HG02642 (cell line): ENCODE measurements around the gene RAB5A.
"Not testable (repeated sequence)": the region's sequence is repeated elsewhere in the genome, so short reads cannot be mapped to it uniquely, and the experiment has no call there.

ENCODE experiments used
- ATAC-seq: cut with Tn5 transposase; IDR thresholded peaks from one replicate; pipeline ENCODE4 v1.9.1; 2021; ENCODE audit warnings: mild to moderate bottlenecking; ENCODE audit not compliant: unreplicated experiment, poor library complexity

RAB5A gene

GRCh38 chr3:19947549-19948225 lies 790 bp downstream of the RAB5A start:
- ATAC-seq, result peak; percentile 23

DNA sequence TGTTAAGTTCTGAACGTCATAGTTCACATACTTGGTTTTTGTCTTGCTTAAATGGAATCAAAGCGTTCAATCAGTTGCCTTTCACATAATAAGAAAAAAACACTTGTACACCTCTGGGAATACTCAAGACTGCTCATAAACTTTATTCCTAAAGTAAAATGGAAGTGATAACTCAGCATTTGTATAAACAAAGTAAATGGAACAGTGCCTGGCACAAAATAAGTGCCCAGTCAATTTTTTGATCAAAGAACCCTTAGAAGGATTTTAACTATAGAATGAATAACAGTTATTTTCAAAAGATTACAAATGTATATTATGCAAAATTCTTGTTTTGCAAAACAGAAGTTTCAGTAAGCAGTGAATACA lies 1.3 kb downstream of the RAB5A start:
- no peak for ATAC-seq

- ATAC-seq, result no peak
These were observed 3.4 kb downstream of the RAB5A start for GRCh38 chr3:19950316-19950715.

GRCh38 chr3:19954676-19955075 lies 7.8 kb downstream of the RAB5A start:
- no peak for ATAC-seq

GRCh38 chr3:19957354-19957753 lies 10.5 kb downstream of the RAB5A start:
- not testable (repeated sequence) for ATAC-seq

GRCh38 chr3:19959505-19959904 lies 12.6 kb downstream of the RAB5A start:
- ATAC-seq, result no peak

- ATAC-seq, result no peak
These were observed 13.8 kb downstream of the RAB5A start for GRCh38 chr3:19960696-19961095.

- ATAC-seq, result no peak
These were observed 15.1 kb downstream of the RAB5A start for GRCh38 chr3:19961960-19962359.

DNA sequence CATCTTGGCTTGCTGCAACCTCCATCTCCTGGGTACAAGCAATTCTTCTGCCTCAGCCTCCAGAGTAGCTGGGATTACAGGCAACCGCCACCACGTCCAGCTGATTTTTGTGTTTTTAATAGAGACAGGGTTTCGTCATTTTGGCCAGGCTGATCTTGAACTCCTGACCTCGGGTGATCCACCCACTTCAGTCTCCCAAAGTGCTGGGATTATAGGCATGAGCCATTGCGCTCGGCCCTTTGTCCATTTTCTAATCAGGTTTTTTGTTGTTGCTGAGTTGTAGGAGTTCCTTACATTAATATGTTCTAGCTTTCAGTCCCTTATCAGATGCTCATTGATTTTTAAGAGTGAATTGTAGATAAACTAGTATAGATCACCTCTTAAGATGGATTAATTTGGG lies 20.3 kb downstream of the RAB5A start:
- no peak for ATAC-seq

GRCh38 chr3:19967812-19968211 lies 20.9 kb downstream of the RAB5A start:
- ATAC-seq, result no peak

DNA sequence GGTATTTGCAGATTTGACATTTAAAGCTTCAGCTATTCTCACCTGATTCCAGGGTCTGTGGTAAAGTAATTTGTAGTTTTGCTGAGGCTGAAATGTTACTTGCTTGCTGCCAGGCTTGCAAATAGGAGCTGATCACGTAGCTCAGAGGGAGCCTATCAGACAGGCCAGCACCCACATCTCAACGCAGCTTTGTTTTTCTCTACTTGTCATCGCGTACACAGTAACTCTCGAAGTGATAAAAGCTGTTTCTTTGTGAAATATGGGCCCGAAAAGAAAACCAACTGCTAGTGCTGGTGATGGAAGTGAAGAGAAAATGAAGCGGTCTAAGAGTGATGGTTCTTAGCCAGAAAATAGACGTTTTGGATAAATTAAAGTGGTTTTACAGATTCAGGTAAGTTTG lies 23.4 kb downstream of the RAB5A start:
- ATAC-seq, result no peak

- ATAC-seq, result no peak
These were observed 25.2 kb downstream of the RAB5A start for GRCh38 chr3:19972054-19972453.

DNA sequence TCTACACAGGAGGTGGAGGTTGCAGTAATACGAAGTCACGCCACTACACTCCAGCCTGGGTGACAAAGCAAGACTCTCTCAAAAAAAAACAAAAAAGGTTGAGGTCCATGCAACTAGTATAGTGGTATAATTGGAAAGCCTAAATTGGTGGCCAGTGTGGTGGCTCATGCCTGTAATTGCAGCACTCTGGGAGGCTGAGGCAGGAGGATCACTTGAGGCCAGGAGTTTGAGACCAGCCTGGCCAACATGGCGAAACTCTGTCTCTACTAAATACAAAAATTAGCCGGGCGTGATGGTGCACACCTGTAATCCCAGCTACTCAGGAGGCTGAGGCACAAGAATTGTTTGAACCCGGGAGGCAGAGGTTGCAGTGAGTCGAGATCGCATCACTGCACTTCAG lies 42.0 kb downstream of the RAB5A start:
- ATAC-seq, result not testable (repeated sequence)

DNA sequence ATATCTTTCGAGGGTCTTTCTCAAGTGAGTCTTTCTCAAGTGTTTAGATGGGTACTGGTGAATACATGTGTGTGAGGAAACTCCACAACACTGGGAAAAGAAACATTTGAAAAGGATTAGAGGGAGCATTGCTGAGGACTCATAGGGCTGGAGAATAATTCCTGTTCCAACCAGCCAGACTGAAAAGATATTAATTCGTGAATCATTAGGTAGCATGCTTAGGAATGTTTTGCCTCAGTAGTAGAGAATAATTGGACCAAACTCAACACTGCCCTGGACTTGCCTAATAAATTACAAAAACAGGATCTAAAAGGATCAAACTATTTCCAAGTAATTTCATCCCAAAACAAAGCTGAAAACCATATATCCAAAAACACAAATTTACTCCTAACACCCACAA lies 47.9 kb downstream of the RAB5A start:
- no peak for ATAC-seq

- no peak for ATAC-seq
These were observed 50.6 kb downstream of the RAB5A start for GRCh38 chr3:19997502-19997901.

DNA sequence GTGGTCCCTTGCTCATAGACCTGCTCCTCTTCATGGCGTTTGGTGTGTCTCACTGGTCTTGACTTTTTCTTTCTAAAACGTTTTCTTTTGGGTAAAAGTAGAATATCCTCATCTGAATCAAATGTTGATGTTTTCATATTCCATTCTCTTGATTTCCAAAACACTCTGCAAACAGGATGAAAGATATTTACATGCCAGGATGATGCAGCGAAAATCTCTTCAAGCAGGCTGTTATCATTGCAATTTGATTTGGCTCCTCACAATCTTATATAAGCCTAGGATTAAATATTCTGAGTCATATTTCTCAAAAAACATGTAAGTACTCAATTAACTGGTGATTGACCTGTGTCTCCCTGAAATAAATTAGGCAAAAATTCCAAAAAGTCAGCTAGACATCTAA lies 55.0 kb downstream of the RAB5A start:
- ATAC-seq, result no peak

DNA sequence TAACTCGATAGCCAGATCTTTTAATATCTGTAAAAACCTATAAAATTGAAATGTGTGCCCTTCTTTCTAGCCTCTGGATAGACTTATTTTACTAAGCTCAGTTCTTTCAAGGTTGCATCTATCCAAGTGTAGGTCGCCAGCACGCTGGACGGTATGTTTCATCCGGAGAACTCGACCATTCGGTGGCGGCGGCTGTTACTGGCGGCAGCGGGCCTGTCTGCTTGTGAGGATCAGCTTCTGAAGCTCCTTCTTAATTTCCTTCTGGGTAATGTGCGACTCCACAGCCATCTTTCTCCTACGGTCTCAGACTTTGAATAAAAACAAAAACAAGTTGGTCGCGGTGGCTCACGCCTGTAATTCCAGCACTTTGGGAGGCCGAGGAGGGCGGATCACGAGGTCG lies 61.1 kb downstream of the RAB5A start:
- no peak for ATAC-seq

- no peak for ATAC-seq
These were observed 61.7 kb downstream of the RAB5A start for GRCh38 chr3:20008646-20009045.

DNA sequence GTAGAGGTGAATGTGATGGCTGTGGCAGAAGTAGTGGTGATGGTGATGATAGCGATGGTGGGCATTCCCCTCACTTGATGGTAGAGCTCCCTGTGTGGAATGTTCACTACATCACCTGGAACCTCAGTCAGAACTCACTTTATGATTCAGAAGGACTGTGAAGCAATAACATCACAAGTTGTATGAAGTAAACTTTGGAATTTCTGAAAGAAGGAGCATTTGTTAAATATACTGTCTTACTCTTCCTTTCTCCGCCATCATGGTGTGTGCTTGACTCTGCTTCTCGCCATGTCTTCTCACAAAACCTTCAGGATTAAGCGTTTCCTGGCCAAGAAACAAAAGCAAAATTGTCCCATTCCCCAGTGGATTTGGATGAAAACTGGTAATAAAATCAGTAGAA lies 65.3 kb downstream of the RAB5A start, which contains the start of gene PP2D1:
TSS of gene PP2D1 (minus strand) at position 101 of the 400 bp plus-strand sequence. CDS start 192 bp downstream, outside the sequence.
- no peak for ATAC-seq

GRCh38 chr3:20013396-20013795 lies 66.5 kb downstream of the RAB5A start:
- ATAC-seq, result no peak

- ATAC-seq, result no peak
These were observed 68.6 kb downstream of the RAB5A start for GRCh38 chr3:20015525-20015924.

GRCh38 chr3:20016076-20016475 lies 69.2 kb downstream of the RAB5A start:
- not testable (repeated sequence) for ATAC-seq
